Measurements from ENCODE around the gene SETMAR. TPM values are rescaled to one million over a fixed set of nuclear protein-coding genes. Genes with fewer than 3 reads are reported as not detected.

The SETMAR gene
- total and polyA plus RNA-seq, 5 donors from 2014 or later: 8.6 to 13.0 (median 12.9) TPM

DNA sequence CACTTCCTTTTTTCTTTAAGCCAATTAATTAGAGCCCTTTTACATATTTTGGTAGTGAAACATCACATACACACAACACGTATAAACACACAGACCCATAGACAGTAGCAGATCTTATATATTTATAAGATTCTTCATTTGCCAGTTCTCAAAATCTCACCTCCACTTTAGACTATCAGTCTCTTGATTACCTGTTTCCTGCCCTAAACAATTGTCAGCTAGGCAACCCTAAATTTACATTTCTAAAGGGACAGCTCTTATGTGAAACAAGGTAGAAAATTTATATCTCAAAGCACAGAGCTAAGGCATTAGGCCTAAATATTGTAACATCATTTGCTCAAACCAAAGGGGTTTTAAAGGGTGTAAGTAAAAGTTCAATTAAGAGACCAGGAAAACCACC, 28.9 kb downstream of the SETMAR start:
- no peak overlapping the region for H3K4me3 ChIP-seq (ENCODE audit: low read depth, low read length)
- H3K27ac Mint-ChIP-seq: no peak overlapping the region
- no peak for DNase-seq
- peaks cover 20% of the 10 kb centered on the region for H3K36me3 Mint-ChIP-seq
- H3K4me3 Mint-ChIP-seq: no peak overlapping the region
- no peak overlapping the region for H3K27ac ChIP-seq (ENCODE audit: insufficient read depth, low read length, poor library complexity, severe bottlenecking)
- H3K9me3 ChIP-seq (ENCODE audit: control insufficient read depth in 2 of 2, low read length in 2 of 2): peaks cover 3 to 7% of the 10 kb centered on the region in 2 experiments
- no peaks in the 10 kb centered on the region for H3K27me3 Mint-ChIP-seq
- H3K27me3 ChIP-seq (ENCODE audit: control insufficient read depth, insufficient read depth, low read length): no peaks in the 10 kb centered on the region
- H3K36me3 ChIP-seq (ENCODE audit: control insufficient read depth, insufficient read depth, low read length): no peaks in the 10 kb centered on the region
- H3K4me1 ChIP-seq (ENCODE audit: control insufficient read depth, insufficient read depth, low read length, poor library complexity, severe bottlenecking): no peaks in the 10 kb centered on the region
- ATAC-seq (ENCODE audit: low read depth in 2 of 2): no peak
- H3K4me1 Mint-ChIP-seq: peaks cover 0 to 3% (median 0%) of the 10 kb centered on the region in 4 donors
- H3K9me3 Mint-ChIP-seq: peaks cover 0 to 18% (median 4%) of the 10 kb centered on the region in 7 donors

DNA sequence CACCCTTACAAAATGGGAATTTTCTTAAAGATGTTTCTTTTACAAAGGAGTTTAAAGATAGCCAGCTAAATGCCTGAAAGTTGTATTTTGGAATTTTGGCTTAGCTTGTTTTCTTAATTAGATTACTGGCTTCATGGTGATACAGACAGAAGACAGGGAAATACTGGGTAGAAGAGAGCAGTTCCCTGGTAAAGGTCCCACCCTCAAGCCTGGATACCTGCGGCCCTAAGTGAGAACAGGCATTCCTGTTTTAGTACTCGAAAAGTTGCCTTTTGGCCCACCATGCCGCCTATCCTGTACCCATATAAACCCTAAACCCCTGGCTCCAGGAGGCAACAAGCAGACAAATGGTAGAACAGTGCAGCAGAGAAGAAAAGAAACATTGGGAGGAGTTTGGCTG, 29.4 kb downstream of the SETMAR start:
- H3K9me3 ChIP-seq (ENCODE audit: control insufficient read depth in 2 of 2, low read length in 2 of 2): peaks cover 3 to 5% of the 10 kb centered on the region in 2 experiments
- Mint-ChIP-seq H3K4me1 (peaks cover 0 to 3% (median 0%) of the 10 kb centered on the region in 4 donors), H3K27me3 (no peaks in the 10 kb centered on the region), H3K9me3 (peaks cover 0 to 16% (median 4%) of the 10 kb centered on the region in 7 donors), H3K27ac (no peak overlapping the region), H3K4me3 (no peak overlapping the region), H3K36me3 (peaks cover 24% of the 10 kb centered on the region)
- H3K27ac ChIP-seq (ENCODE audit: insufficient read depth, low read length, poor library complexity, severe bottlenecking): no peak overlapping the region
- no peaks in the 10 kb centered on the region for H3K27me3 ChIP-seq (ENCODE audit: control insufficient read depth, insufficient read depth, low read length)
- no peaks in the 10 kb centered on the region for H3K36me3 ChIP-seq (ENCODE audit: control insufficient read depth, insufficient read depth, low read length)
- ATAC-seq (ENCODE audit: low read depth in 2 of 2): no peak
- H3K4me1 ChIP-seq (ENCODE audit: control insufficient read depth, insufficient read depth, low read length, poor library complexity, severe bottlenecking): no peaks in the 10 kb centered on the region
- H3K4me3 ChIP-seq (ENCODE audit: low read depth, low read length): no peak overlapping the region
- DNase-seq: no peak

DNA sequence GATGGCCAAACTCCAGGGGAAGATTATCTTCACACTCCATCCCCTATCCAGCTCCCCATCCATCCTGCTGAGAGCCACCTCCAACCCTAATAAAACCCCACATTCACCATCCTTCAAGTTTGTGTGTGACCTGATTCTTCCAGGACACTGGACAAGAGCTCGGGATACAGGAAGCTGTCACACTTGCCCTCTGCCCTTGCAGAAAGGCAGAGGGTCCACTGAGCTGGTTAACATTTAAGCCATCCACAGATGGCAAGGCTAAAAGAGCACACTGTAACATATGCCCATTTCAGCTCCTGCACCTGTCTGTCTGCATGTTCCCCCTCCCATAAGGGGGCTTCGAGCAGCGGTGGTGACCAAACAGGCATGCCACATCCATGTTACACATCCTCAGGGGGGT, 29.8 kb downstream of the SETMAR start:
- Histone ChIP-seq H3K27ac (ENCODE audit: insufficient read depth, low read length, poor library complexity, severe bottlenecking) (no peak overlapping the region), H3K27me3 (ENCODE audit: control insufficient read depth, insufficient read depth, low read length) (no peaks in the 10 kb centered on the region), H3K9me3 (ENCODE audit: control insufficient read depth in 2 of 2, low read length in 2 of 2) (peaks cover 3 to 5% of the 10 kb centered on the region in 2 experiments), H3K36me3 (ENCODE audit: control insufficient read depth, insufficient read depth, low read length) (no peaks in the 10 kb centered on the region), H3K4me3 (ENCODE audit: low read depth, low read length) (no peak overlapping the region), H3K4me1 (ENCODE audit: control insufficient read depth, insufficient read depth, low read length, poor library complexity, severe bottlenecking) (no peaks in the 10 kb centered on the region)
- peaks cover 25% of the 10 kb centered on the region for H3K36me3 Mint-ChIP-seq
- H3K9me3 Mint-ChIP-seq: peaks cover 0 to 16% (median 4%) of the 10 kb centered on the region in 7 donors
- no peak overlapping the region for H3K4me3 Mint-ChIP-seq
- H3K27ac Mint-ChIP-seq: no peak overlapping the region
- DNase-seq: no peak
- no peak for ATAC-seq (ENCODE audit: low read depth in 2 of 2)
- H3K4me1 Mint-ChIP-seq: peaks cover 0 to 3% (median 0%) of the 10 kb centered on the region in 4 donors
- no peaks in the 10 kb centered on the region for H3K27me3 Mint-ChIP-seq

DNA sequence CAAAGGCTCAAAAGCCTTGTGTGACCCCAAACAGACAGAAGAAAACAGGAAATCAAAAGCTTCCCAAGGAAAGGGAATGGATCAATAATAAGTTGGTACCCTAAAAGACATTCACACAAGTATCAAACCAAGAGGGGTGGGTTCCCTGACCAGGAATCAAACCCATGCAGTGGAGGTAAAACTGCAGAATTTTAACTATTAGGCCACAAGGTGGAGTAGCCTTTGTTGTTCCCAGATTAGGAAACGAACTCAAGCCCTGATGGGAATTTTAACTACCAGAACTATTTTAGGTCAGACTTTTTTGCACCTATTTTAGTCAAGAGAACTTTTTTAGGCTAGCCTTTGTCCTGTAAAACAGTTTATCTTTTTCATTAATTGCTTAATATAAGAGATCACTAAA, 31.4 kb downstream of the SETMAR start:
- Mint-ChIP-seq H3K4me3 (no peak overlapping the region), H3K9me3 (peaks cover 0 to 11% (median 4%) of the 10 kb centered on the region in 7 donors), H3K27me3 (no peaks in the 10 kb centered on the region), H3K27ac (no peak overlapping the region), H3K4me1 (peaks cover 0 to 3% (median 0%) of the 10 kb centered on the region in 4 donors), H3K36me3 (peaks cover 23% of the 10 kb centered on the region)
- Histone ChIP-seq H3K27ac (ENCODE audit: insufficient read depth, low read length, poor library complexity, severe bottlenecking) (no peak overlapping the region), H3K4me1 (ENCODE audit: control insufficient read depth, insufficient read depth, low read length, poor library complexity, severe bottlenecking) (no peaks in the 10 kb centered on the region), H3K9me3 (ENCODE audit: control insufficient read depth in 2 of 2, low read length in 2 of 2) (peaks cover 0 to 2% of the 10 kb centered on the region in 2 experiments), H3K36me3 (ENCODE audit: control insufficient read depth, insufficient read depth, low read length) (no peaks in the 10 kb centered on the region), H3K27me3 (ENCODE audit: control insufficient read depth, insufficient read depth, low read length) (no peaks in the 10 kb centered on the region), H3K4me3 (ENCODE audit: low read depth, low read length) (no peak overlapping the region)
- DNase-seq (no peak), ATAC-seq (ENCODE audit: low read depth in 2 of 2) (no peak)

DNA sequence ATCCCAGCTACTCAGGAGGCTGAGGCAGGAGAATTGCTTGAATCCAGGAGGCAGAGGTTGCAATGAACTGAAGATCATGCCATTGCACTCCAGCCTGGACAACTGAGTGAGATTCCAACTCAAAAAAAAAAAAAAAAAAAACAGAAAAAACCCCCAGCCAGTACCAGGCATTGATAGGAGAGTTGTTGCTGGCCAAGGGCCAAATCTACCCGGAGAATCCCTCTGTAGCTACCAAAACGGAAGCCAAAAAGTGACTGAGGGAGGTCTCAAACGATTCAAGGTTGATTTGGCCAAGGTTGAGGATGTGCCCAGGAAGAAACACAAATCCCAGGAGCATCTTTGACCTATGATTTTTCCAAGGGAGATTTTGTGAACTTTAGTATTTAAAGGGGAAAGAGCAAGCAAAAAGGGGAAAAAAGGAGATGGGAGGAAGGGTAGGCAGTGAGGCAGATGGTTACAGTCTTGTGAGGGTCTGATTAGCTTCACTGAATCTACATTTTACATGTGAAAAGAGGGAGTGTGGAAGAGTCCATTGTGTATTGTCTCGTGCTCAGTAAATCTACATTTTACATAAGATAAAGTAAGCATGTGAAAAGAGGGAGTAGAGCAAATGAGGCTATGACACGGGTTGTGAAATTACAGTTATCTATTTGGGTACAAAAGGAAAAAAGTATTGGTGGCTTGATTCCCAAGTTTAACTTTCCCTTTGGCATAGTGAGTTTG, 32.8 kb downstream of the SETMAR start:
- H3K27ac ChIP-seq (ENCODE audit: insufficient read depth, low read length, poor library complexity, severe bottlenecking): no peak overlapping the region
- Mint-ChIP-seq H3K27me3 (no peaks in the 10 kb centered on the region), H3K4me3 (no peak overlapping the region), H3K9me3 (peaks cover 0 to 3% (median 0%) of the 10 kb centered on the region in 7 donors), H3K36me3 (peaks cover 23% of the 10 kb centered on the region), H3K27ac (no peak overlapping the region), H3K4me1 (peaks cover 0 to 3% (median 0%) of the 10 kb centered on the region in 4 donors)
- no peaks in the 10 kb centered on the region for H3K27me3 ChIP-seq (ENCODE audit: control insufficient read depth, insufficient read depth, low read length)
- H3K9me3 ChIP-seq (ENCODE audit: control insufficient read depth in 2 of 2, low read length in 2 of 2): no peaks in the 10 kb centered on the region
- H3K36me3 ChIP-seq (ENCODE audit: control insufficient read depth, insufficient read depth, low read length): no peaks in the 10 kb centered on the region
- no peaks in the 10 kb centered on the region for H3K4me1 ChIP-seq (ENCODE audit: control insufficient read depth, insufficient read depth, low read length, poor library complexity, severe bottlenecking)
- ATAC-seq (ENCODE audit: low read depth in 2 of 2) (no peak), DNase-seq (no peak)
- H3K4me3 ChIP-seq (ENCODE audit: low read depth, low read length): no peak overlapping the region

DNA sequence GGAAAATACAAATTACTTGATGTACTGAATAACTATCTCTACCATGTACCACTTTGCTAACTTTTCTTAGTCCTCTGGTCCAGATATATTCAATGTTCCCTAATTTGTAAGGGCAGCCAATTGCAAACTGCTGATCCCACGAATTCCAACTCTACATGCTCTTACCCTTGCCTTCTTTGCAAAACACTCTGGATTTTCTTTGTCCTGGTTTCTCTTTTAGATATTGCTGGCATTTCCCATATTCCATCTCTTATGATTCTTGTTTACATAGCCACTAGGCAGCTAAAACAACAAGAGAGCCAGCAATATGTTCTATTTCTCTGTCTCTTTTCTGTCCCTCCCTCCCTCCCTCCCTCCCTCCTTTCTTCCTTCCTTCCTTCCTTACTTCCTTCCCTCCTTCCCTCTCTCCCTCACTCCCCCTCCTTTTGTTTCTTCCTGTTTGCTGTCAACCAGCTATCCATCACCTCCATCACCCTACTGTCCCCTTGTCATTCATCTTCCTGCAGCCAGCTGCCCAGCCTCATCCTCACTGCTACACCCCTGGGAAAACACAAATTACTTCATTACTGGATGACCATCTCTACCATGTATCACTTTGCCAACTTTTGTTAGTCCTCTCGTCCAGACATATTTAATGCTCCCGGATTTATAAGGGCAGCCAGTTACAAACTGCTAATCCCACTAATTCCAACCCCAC, 33.8 kb downstream of the SETMAR start:
- H3K27me3 ChIP-seq (ENCODE audit: control insufficient read depth, insufficient read depth, low read length): no peaks in the 10 kb centered on the region
- Mint-ChIP-seq H3K4me1 (peaks cover 0 to 3% (median 0%) of the 10 kb centered on the region in 4 donors), H3K4me3 (no peak overlapping the region), H3K27ac (no peak overlapping the region), H3K9me3 (peaks cover 0 to 3% (median 0%) of the 10 kb centered on the region in 7 donors), H3K27me3 (no peaks in the 10 kb centered on the region), H3K36me3 (peaks cover 23% of the 10 kb centered on the region)
- no peaks in the 10 kb centered on the region for H3K36me3 ChIP-seq (ENCODE audit: control insufficient read depth, insufficient read depth, low read length)
- H3K27ac ChIP-seq (ENCODE audit: insufficient read depth, low read length, poor library complexity, severe bottlenecking): no peak overlapping the region
- DNase-seq (no peak), ATAC-seq (ENCODE audit: low read depth in 2 of 2) (no peak)
- H3K4me1 ChIP-seq (ENCODE audit: control insufficient read depth, insufficient read depth, low read length, poor library complexity, severe bottlenecking): no peaks in the 10 kb centered on the region
- no peak overlapping the region for H3K4me3 ChIP-seq (ENCODE audit: low read depth, low read length)
- no peaks in the 10 kb centered on the region for H3K9me3 ChIP-seq (ENCODE audit: control insufficient read depth in 2 of 2, low read length in 2 of 2)

DNA sequence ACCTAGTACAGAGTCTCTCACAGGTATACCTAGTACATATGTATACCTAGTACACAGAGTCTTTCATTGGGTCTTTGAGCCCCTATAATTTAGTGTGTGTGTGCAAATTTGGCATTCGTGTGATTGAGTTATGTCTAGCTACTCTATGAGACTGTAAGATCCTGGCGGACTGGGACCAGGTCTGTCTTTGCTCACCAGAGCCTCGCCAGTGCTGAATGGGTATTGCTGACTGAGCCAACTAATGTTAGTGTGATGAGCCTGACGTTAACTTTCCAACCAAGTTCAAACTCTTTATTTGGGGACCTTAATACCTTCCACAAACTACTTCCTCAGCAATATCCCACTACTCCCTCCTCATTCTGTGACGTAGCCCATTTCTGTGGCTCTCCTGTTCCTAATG, 35.6 kb downstream of the SETMAR start:
- ATAC-seq (ENCODE audit: low read depth in 2 of 2) (no peak), DNase-seq (no peak)
- Histone ChIP-seq H3K4me1 (ENCODE audit: control insufficient read depth, insufficient read depth, low read length, poor library complexity, severe bottlenecking) (no peaks in the 10 kb centered on the region), H3K4me3 (ENCODE audit: low read depth, low read length) (no peak overlapping the region), H3K27ac (ENCODE audit: insufficient read depth, low read length, poor library complexity, severe bottlenecking) (no peak overlapping the region), H3K36me3 (ENCODE audit: control insufficient read depth, insufficient read depth, low read length) (no peaks in the 10 kb centered on the region), H3K9me3 (ENCODE audit: control insufficient read depth in 2 of 2, low read length in 2 of 2) (no peaks in the 10 kb centered on the region), H3K27me3 (ENCODE audit: control insufficient read depth, insufficient read depth, low read length) (no peaks in the 10 kb centered on the region)
- no peaks in the 10 kb centered on the region for H3K27me3 Mint-ChIP-seq
- peaks cover 0 to 3% (median 0%) of the 10 kb centered on the region in 7 donors for H3K9me3 Mint-ChIP-seq
- peaks cover 20% of the 10 kb centered on the region for H3K36me3 Mint-ChIP-seq
- no peak overlapping the region for H3K4me3 Mint-ChIP-seq
- H3K27ac Mint-ChIP-seq: no peak overlapping the region
- H3K4me1 Mint-ChIP-seq: peaks cover 0 to 6% (median 0%) of the 10 kb centered on the region in 4 donors

Data from CD4-positive, CD25-positive, alpha-beta regulatory T cell (primary cell).